ENCODE results near the gene AATF. TPM values are rescaled to one million over a fixed set of nuclear protein-coding genes. Genes with fewer than 3 reads are reported as not detected.

The AATF gene
- total RNA-seq, 4 donors from 2014 or later, result 26.5 to 36.2 (median 30.1) TPM

DNA sequence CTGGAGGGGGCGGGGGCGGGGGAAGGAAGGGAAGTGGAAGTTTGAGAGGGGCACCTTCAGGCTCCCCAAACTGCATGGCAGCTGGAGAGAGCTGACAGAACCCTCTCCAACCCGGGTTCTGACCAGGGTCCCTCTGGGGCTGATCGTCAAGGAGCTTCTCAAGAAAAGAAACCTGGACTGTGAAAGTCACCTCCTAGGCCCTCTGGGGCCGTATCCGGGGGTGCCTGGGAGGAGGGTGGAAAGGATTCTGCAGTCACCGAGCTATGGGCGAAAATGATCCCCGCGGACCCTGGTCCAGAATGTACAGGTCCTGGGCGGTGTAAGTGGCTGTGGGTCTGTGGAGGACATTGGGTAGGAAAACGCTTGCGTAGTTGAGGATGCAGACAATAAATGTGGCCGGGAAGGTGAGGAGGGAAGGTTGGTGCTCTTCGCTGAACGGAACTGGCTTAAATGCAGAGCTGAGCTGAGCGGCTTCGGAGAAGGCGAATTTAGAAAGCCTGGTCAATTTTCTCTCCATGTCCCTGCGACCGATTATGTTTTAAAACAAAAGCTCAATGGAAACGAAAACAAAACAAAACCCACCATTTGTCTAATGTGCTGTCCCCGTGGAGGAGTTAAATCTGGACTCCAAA lies 15.1 kb upstream of the AATF start:
- H3K9me3 ChIP-seq, result no peaks in the 10 kb centered on the region
- TF ChIP-seq POLR2A (IDR thresholded peaks at IDR 0.05), result no peak
- TF ChIP-seq, protein P1, sequence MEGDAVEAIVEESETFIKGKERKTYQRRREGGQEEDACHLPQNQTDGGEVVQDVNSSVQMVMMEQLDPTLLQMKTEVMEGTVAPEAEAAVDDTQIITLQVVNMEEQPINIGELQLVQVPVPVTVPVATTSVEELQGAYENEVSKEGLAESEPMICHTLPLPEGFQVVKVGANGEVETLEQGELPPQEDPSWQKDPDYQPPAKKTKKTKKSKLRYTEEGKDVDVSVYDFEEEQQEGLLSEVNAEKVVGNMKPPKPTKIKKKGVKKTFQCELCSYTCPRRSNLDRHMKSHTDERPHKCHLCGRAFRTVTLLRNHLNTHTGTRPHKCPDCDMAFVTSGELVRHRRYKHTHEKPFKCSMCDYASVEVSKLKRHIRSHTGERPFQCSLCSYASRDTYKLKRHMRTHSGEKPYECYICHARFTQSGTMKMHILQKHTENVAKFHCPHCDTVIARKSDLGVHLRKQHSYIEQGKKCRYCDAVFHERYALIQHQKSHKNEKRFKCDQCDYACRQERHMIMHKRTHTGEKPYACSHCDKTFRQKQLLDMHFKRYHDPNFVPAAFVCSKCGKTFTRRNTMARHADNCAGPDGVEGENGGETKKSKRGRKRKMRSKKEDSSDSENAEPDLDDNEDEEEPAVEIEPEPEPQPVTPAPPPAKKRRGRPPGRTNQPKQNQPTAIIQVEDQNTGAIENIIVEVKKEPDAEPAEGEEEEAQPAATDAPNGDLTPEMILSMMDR (IDR thresholded peaks at IDR 0.05), result no peak
- no peak for TF ChIP-seq EP300 (IDR thresholded peaks at IDR 0.05)
- 4 to 7% methylated on average over 23 of the region's 23 CpGs for WGBS, 2 donors
- H3K4me1 ChIP-seq, result peaks cover 0 to 74% (median 59%) of the 10 kb centered on the region in 4 donors
- H3K27ac ChIP-seq, result no peak overlapping the region
- peaks cover 5 to 100% of the 10 kb centered on the region in 2 donors for H3K27me3 ChIP-seq
- no peaks in the 10 kb centered on the region for H3K36me3 ChIP-seq
- no peak for DNase-seq (ENCODE audit: low spot score in 2 of 2)
- peak overlapping the region in 1 of 4 donors; percentile 22 for H3K4me3 ChIP-seq

DNA sequence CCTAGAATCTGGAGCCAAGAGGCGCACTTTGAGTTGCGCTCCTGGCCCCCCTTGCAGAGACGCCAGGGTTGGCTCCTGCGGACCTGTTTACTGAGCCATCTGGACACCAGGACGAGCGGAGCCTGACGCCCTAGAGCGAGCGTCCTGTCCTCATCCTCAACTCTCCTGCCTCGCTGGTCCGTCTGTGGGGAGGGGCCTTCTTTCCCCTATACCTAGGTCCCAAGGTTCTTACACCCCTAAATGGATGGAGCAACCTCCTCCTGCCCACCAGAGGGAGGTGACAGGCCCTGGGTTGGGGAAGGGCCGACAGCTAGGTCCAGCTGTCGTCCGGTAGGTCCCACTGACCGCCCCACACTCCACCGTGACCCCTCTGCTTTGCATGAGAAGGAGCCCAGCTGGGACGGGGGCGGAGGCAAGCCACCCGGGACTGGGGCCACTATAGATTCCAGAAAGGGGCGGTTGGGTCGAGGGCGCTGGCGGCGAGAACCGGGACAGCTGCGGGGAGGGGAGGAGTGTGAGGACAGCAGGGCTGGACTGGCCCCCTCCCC lies 14.5 kb upstream of the AATF start:
- Histone ChIP-seq H3K36me3 (no peaks in the 10 kb centered on the region), H3K27me3 (peaks cover 5 to 100% of the 10 kb centered on the region in 2 donors), H3K27ac (no peak overlapping the region), H3K4me1 (peaks cover 0 to 80% (median 60%) of the 10 kb centered on the region in 4 donors), H3K4me3 (peak overlapping the region in 1 of 4 donors; percentile 22), H3K9me3 (no peaks in the 10 kb centered on the region)
- peak in 1 of 2 donors; percentile 33 for TF ChIP-seq EP300 (IDR thresholded peaks at IDR 0.05)
- no peak for TF ChIP-seq POLR2A (IDR thresholded peaks at IDR 0.05)
- no peak for DNase-seq (ENCODE audit: low spot score in 2 of 2)
- WGBS, 2 donors, result 4 to 5% methylated on average over 20 to 26 of the region's 26 CpGs

DNA sequence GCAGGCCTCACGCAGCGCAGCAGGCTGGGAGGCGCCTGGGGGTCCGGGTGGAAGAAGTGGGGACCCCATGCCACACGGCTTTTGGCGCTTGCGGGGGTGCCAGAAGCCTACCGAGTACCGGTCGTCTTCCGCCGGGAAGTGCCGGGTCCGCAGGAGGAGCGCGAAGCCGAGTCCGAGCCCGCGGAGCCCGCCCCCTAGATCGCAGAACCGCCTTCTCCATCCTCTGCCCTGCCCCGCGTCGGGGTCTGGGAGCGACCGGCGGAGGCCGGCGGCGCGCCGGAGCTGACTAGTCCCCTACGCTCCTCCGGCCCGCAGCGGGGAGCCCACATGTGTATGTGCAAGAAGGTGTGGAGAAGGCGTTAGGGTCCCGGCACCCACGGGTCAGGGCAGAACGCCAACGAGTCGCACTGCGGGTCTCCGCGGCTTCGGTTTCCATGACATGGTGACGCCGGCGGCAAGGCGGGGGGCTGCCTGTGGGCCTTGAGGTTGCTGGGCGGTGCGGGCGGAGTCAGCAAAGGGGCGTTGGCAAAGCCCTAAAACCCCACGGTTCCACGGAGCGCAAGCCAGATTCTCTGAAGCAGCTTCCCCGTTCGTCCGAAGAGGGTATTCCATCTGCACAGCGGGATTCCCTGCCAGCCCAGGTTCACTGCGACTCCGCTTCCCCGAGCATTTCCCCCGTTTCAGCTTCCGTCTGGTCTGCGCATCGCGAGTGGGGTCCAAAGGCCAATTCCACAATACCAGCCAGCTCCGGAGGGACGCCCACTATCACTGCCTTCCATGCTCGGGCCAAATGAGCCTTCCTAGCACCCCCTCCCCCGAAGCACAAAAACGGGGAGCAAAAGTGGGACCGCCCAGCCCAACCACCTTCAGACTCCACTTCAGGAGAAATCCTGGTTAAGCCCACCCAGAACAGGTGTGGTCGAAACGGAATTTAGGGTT lies 13.8 kb upstream of the AATF start:
- Histone ChIP-seq H3K4me3 (peak overlapping the region in 2 of 4 donors; percentile 2 to 22), H3K27ac (no peak overlapping the region), H3K36me3 (no peaks in the 10 kb centered on the region), H3K9me3 (no peaks in the 10 kb centered on the region), H3K27me3 (peaks cover 5 to 100% of the 10 kb centered on the region in 2 donors), H3K4me1 (peaks cover 0 to 87% (median 60%) of the 10 kb centered on the region in 4 donors)
- WGBS, 2 donors, result 4% methylated on average over 39 to 55 of the region's 79 CpGs
- TF ChIP-seq, protein P1 (IDR thresholded peaks at IDR 0.05), result no peak
- no peak for TF ChIP-seq POLR2A (IDR thresholded peaks at IDR 0.05)
- TF ChIP-seq EP300 (IDR thresholded peaks at IDR 0.05), result peak in 1 of 2 donors; percentile 28
- no peak for DNase-seq (ENCODE audit: low spot score in 2 of 2)

GRCh38 chr17:36935671-36936454 lies 12.9 kb upstream of the AATF start:
- Histone ChIP-seq H3K4me3 (peak overlapping the region in 1 of 4 donors; percentile 30), H3K36me3 (no peaks in the 10 kb centered on the region), H3K27ac (no peak overlapping the region), H3K27me3 (peaks cover 0 to 100% of the 10 kb centered on the region in 2 donors), H3K4me1 (peaks cover 0 to 95% (median 60%) of the 10 kb centered on the region in 4 donors), H3K9me3 (no peaks in the 10 kb centered on the region)
- DNase-seq (ENCODE audit: low spot score in 2 of 2), result no peak
- TF ChIP-seq EP300 (IDR thresholded peaks at IDR 0.05), result no peak
- TF ChIP-seq, protein P1 (IDR thresholded peaks at IDR 0.05), result no peak
- TF ChIP-seq POLR2A (IDR thresholded peaks at IDR 0.05), result no peak
- WGBS, 2 donors, result 2% methylated on average over 46 to 48 of the region's 49 CpGs

DNA sequence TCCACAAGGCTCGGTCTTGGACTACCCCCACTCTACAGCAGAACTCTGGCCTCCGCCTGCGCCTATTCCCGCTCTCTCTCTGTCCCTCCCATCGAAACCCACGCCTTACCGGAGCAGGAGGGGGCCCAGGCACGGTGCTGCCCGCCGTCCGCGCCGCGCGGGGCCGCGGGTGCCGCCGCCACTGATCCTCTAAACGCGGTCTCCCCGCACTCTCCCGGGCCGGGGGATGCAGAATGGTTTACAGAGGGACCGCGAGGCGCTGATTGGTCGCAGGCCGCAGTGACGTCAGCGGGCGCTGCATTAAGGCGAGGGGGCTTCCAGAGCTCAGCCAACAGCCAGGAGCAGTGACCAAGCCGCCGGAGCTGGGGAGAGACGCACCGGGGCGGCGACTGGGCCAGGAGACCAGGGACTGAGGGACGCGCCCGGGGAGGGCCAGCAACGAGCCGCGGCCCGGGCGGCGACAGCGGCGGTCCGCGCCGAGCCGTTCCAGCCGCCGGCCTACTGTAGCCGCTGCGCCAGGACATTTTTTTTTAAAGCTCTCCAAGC lies 12.2 kb upstream of the AATF start:
- WGBS, 2 donors, result 1 to 4% methylated on average over 39 to 53 of the region's 58 CpGs
- DNase-seq (ENCODE audit: low spot score in 2 of 2), result no peak
- H3K36me3 ChIP-seq, result no peaks in the 10 kb centered on the region
- no peak overlapping the region for H3K27ac ChIP-seq
- H3K9me3 ChIP-seq, result no peaks in the 10 kb centered on the region
- H3K4me3 ChIP-seq, result peak overlapping the region in 1 of 4 donors; percentile 30
- TF ChIP-seq, protein P1 (IDR thresholded peaks at IDR 0.05), result no peak
- no peak for TF ChIP-seq EP300 (IDR thresholded peaks at IDR 0.05)
- TF ChIP-seq POLR2A (IDR thresholded peaks at IDR 0.05), result no peak
- H3K4me1 ChIP-seq, result peaks cover 0 to 97% (median 60%) of the 10 kb centered on the region in 4 donors
- H3K27me3 ChIP-seq, result peaks cover 0 to 100% of the 10 kb centered on the region in 2 donors

All from tibial nerve (tissue), 4 donors.